ENCODE data around the gene NFE2L1. TPM values are rescaled to one million over a fixed set of nuclear protein-coding genes. Genes with fewer than 3 reads are reported as not detected.
"Not testable (repeated sequence)": the region's sequence is repeated elsewhere in the genome, so short reads cannot be mapped to it uniquely, and the experiment has no call there.

NFE2L1 gene
- total RNA-seq, 1 donor from 2014 or later, result 426 TPM

DNA sequence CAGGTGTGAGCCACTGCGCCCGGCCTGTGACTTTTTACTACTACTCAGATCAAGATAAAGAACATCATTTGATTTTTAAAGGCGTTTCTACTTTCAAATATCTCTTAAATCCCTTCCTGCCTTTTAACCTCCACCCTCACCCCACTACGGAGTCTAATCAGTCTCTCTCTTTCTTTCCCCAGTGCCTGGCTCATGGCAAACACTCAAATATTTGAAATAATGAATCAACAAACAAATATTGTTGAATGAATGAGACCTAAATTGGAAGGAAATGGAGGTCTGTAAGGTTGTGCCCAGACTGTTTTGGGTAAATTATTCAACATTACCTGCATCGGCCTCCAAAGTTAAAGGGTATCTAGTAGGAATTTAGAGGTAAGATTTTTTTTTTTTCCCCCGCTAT is 25.3 kb upstream of the NFE2L1 start:
- peak; percentile 19 for DNase-seq (ENCODE audit: low read depth)

DNA sequence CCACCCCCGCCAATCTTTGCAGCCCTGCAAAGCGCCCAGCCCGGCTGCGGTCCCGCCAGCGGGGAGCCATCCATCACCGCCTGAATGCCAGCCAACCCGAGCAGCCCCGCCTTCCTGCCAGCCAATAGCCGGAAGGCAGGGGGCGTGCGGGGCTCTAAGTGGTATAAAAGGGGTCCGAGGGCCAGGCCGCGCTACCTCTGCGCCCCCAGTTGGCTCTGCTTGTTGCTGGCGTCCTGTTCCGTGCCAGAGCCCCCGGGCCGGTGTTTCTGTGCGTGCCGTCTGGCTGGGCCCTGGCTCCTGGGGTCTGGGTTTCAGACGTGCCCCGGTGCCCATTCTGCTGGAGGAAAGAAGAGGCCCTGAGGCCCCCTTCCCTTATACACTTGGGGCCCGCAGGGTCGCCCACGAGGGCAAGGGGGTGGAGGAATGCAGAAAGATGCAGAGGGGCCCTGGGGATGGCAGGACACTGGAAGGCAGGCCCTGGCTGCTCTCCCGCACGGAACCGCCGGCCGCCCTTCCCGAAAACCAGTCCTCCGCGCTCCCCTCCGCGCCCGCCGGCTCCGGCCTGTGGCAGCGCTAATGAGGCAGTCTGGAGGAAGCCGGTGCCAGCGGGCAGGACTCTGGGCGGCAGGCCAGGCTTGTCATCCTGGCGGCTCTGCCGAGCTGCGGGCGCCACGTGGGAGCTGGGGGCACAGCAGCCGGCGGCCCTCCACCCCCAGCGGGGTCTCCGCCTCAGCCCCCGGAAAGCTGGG is 24.6 kb upstream of the NFE2L1 start:
- DNase-seq (ENCODE audit: low read depth), result peak; percentile 94

DNA sequence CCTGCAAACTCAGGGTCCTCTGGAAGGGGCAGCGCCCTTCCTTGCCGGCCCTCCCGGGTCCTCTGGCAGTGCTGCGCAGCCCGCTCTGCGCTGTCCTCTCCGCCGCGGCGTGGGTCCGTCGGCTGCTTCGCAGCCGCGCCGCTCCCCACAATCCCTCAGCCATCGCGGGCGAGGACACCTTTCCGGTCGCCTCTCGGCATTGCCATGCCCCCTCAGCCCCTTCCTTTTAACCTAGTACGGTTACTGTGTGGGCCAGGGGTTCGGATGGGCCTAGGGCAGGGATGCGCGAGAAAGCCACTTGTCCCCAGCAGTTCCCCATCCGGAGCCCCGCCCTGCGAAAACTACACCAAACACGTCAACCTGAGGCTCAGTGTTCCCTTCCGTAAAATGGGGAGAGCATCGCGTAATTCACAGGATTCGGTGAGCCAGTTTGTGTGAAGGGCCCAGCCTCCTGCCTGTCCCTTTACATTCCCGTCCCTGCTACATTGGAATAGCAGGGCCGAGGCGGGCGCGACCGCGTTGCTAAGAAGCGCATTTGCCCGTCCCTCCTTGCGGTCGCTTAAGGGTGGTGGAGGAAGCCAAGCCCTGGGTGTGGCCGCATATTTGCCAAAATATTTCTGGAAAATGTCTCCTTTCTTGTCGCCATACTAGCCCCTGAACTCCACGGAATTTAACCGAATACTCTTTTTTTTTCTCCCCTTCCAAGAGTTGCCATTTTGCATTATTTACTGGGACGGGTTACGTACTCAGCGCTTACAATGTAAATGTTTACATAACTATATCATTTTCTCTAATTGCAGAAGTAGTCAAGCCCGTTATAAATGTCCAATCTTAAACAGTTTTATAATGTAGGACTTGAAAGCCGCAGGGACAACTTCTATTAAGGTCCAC is 23.8 kb upstream of the NFE2L1 start:
- DNase-seq (ENCODE audit: low read depth), result peak; percentile 93

DNA sequence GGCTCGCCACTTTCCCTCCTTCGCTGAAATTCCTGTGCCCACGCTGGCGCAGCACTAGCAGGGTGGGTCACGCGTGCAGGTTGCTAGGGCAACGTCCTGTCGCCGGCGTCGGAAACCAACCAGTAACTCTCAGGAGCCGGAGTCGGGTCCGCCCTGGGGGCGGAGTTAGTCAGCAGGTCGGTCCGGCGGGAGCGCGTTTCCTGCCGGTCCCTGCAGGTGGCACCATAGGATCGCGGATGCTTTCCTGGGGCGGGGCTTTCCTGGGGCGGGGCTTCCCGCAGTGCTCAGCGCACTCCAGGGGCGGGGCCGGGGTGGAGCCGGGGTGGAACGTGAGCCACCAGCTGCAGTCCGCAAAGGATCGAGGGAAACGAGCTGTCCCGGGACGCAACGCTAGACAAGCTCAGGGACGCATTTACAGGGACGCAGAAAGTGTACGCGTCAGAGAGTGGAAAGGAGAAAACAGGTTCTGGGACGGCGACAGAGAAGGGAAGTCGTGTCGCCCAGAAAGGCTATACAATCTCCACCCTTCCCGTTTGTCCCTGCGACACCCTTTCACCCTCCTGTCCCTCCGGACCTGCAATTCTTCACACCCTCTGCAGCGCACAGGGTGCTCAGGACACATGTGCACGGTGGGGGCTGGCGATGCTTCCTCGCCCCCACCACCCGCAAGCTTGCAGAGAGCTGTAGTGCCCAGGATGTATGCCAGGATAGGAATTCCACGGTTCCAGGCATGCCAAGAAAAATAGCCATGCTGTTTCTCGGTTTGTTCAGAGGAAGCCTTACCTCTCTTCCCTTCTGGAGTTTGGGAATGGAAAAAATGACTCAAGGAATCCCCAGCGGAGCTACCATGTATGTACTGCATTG is 22.9 kb upstream of the NFE2L1 start:
- peak; percentile 98 for DNase-seq (ENCODE audit: low read depth)

DNA sequence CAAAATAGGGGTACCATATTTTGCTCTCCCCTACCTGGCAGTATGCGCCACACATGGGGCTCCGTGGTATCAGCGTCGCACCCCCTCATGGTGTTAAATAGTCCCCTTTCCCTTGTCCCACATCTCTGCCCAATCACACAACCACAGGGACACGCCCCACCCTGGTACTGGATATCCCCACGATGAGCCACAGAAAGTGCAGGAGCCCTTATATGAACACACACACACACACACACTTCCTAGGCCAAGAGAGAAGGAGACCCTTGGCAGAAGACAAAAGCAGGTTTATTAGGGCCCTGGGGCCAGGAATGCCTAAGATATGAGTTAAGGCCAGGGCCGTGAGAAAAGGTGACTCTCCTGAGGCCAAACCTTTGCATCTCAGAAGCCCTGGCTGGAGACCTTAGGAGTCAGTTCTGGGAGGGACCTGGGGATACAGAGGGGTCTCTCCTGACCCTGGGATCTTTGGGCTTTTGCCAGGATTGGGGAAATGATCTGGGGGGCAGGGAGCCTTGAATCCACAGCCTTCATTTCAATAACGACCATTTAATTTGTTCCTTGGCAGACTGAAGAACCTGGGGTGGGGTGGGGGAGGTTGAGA is 22.2 kb upstream of the NFE2L1 start:
- peak; percentile 59 for DNase-seq (ENCODE audit: low read depth)

DNA sequence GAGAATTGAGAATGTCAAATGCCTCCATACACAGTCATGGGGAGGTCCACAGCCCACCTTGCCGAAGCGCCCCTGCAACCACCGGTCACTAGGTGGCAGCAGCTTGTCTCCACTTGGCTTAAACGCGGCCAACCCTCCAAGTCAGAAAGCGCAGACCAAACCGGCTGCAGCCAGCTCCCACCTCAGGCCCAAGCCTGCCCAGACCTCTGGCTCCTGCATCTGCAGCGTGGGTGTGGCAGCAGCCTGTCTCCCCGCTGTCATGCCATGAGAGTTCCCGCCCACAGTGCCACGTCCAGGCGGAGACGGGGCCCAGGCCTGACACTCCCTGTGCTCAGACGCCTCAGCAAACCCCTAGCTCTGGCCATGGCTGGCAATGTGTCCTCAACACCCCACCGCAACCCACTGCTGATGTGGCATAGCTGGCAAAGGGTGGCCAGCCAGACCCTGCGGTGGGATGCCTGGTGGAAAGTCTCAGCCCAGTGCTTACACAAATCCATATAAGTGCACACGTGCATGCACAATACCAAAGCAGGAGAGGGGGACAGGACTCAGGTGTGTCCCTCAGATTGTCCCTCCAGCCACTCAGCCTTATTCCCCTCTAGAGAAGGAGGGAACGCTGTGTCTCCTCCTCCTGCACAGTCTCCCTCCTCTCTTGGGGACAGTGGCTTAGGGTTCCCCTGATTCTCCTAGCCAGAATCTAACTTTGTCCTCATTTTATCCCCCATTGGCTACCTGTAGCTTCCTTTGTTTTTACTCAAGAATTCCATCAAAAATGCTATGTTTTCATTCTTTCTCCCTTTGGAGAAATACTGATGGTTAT is 21.4 kb upstream of the NFE2L1 start:
- DNase-seq (ENCODE audit: low read depth), result peak; percentile 96

DNA sequence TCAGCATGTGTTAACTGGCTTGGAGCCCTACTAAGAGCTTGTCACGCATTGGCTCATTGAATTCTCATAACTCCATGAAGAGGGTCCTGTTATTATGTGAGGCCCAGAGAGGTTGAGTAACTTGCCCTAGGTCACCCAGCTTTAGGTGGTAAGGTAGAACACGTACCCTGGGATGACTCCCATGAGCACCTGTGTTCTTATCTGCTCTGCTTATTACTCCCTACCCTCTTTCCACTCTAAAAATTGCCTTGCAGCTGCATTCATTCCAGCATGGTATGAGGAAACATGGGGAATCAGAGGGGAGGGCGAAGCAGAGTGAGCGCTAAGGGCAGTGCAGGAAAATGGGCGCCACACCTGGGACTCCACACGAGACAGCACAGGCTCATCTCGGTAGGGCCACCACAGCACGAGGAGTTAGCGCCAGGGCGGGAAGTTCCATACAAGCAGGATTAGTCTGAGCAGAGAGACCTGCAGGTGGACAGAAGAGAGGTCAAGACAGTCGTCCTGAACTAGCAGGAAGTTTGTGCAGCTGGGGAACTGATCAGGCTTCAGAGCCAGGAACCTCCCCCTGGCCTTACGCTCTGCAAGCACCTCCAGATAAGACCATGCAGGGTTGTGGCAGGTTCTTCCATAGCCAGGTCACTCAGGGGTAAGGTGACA is 20.7 kb upstream of the NFE2L1 start:
- DNase-seq (ENCODE audit: low read depth), result no peak

DNA sequence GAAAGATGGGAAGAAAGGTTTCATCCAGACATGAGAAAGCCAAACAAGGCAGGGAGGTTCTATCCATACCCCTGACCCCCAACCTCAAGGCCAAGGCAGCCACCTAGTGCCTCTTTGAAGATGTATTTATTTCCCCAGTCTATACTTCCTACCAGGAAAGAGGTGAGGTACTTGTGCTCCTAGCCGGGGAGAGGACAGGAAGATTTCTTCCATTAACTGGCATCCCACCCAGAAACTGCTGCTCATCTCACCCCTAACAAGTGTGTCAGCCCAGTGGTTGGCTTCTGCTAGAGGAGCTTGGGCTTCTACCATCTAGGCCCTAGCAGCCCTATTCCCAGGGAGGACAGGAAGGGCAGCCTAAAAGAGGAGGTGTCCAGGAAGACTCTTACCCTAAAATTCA is 19.4 kb upstream of the NFE2L1 start:
- no peak for DNase-seq (ENCODE audit: low read depth)

DNA sequence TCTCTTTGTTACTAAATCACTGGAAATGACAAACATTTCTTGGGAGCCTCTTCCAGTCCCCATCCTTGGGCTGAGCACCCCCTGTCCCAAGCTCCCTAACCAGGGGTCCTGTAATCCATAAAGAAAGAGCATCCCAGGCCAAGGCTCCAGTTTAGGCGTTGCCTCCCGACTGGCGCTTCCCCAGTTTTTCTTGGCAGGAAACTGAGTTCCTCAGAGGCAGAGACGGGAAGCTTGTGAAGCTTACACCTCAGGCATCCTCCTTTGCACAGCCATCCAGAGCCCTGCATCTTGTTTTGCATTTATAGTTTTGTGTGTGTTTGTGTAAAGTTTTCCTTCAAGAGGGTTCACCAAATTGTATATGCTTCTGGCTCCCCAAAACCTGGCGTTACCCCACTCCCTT is 17.6 kb upstream of the NFE2L1 start:
- no peak for DNase-seq (ENCODE audit: low read depth)

DNA sequence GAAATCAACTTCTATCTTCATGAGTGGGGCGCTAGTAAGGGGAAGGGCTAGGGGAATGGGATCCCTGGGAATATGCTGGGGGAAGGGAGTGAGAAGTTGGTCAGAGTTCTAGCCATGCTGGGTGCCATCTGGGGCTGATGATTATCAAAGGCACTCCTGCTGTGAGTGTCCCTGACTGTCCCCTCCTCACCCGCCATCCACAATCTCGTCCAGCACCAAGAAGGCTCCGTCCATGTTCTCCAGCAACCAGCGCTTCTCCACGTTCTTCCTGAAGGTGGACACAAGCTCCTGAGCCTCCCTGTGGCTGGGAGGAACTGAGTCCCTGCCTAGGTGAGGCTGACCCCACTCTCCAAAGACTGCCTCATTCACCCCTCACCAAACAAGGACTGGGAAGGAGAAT is 16.2 kb upstream of the NFE2L1 start:
- no peak for DNase-seq (ENCODE audit: low read depth)

DNA sequence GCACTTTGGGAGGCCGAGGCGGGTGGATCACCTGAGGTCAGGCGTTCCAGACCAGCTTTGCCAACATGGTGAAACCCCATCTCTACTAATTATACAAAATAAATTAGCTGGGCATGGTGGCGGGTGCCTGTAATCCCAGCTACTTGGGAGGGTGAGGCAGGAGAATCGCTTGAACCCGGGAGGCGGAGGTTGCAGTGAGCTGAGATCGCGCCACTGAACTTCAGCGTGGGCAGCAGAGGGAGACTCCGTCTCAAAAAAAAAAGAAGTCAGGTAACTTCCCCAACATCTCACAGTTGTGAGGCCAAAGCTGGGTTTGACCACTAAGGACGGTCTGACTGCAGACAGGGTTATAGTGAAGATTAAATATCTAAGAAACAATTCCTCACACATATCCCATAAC is 13.4 kb upstream of the NFE2L1 start:
- DNase-seq (ENCODE audit: low read depth), result not testable (repeated sequence)

DNA sequence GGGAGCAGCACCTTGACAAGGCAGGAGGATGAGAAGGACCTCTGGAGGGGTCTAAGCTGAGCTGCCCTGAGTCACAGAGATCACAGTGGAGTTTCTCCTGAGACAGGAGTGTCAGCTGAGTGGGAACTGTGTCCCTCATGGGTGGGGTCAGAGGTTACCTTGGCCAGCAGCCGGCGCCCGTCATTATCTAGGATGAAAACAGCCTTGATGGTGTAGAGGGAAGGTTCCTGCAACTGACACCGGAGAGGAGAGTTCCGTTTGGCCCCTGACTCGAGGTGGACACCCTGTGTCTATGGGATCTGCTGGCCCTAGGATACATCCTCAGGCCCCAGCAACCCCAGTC is 11.5 kb upstream of the NFE2L1 start:
- no peak for DNase-seq (ENCODE audit: low read depth)

DNA sequence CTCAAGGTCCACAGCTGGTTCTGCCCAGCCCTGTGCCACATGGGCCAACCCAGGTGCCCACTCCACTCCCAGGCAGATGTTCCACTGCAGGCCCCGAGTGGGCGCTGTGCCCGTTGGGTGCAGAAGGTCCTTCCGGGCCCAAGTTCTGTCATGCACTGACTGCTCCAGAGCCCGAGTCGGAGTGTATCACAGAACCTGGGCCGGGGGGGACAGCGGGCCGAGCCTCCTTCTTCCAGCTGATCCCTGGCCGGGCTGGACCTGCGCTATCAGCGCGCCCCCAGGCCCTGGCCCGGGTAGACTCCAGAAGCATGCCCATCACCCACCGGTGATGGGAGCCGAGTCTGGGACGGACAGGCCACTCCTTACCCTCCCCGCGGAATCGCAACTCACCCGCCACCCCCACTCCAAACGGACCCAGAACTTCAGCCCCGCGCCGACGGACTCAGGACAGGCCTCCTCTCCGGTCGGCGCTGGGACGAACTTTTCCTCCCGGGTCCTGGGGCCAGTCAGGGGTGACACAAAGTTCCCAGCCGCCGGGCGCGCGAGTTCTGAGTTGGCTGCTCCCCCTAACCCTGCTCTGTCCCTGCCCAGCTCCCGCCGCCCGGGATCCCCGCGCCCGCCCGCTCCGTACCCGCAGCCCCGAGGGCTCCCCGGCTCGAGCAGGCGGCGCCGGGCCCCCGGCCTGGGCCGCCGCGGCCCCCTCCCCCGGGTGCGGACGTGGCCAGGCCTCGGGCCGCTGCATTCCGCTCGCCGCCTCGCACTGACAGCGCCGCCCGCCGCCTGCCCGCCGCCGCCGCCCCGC is 10.9 kb upstream of the NFE2L1 start, which contains the start of gene COPZ2:
COPZ2 (minus strand) TSS at position 762 of the 802 bp plus-strand sequence; CDS start at position 742, 20 bp downstream.
- peak; percentile 77 for DNase-seq (ENCODE audit: low read depth)

DNA sequence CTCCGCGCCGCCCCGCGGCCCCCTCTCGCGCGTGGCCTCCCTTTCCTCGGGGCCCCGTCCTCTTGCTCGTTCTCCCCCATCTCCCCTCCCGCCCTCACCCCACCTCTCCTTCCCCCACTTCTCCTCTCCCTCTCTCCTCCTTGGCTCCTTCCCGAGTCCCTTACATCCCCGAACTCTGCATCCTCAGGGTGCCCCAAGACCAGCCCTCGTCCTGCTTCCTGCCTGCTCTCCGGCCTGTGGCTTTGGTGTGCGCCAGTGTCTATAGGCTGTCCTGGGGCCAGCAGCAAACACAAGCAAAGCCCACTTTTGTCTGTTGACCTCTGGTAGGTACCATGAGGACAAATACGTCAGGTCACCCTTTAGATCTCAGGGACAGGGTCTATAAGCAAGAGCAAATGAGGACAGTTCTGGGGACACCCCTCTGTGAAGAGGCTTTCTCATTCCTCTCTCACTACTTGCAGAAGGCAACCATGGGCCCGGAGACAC is 10.3 kb upstream of the NFE2L1 start:
- peak; percentile 34 for DNase-seq (ENCODE audit: low read depth)

DNA sequence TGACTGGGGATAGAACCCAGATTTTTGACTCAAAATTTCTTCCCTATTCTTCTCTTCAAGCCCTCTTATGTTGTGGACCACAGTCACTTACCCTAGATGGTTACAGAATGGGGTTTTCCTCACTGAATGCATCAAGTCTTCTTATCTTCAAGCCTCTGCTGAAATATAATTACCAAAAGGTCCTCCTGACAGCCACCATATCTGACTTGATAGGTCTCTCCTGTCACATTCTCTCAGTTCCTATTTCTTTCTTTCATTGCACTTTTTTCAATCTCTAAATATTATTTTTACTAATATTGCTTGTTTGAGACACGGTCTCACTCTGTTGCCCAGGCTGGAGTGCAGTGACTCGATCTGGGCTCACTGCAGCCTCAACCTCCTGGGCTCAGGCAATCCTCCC is 9.5 kb upstream of the NFE2L1 start:
- no peak for DNase-seq (ENCODE audit: low read depth)

DNA sequence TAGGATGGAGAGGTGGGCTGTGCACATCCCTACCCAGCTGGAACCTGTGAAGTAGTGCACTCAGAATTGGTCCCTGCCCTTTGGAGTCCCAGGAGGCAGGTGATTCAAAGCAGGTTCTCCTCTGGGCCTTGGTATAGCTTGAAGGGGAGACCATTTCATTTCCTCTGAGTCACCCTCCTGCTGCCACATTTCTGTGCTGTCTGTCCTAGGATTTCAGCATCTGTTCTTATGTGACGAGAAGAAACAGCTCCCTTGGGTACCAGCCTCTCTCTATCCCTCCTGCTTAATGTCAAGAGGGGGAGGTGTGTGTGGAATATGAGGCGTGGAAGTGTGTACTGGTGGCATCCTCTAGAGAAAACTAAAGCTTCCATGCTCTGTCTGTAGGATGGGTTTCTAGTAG is 5.0 kb upstream of the NFE2L1 start:
- DNase-seq (ENCODE audit: low read depth), result peak; percentile 67

DNA sequence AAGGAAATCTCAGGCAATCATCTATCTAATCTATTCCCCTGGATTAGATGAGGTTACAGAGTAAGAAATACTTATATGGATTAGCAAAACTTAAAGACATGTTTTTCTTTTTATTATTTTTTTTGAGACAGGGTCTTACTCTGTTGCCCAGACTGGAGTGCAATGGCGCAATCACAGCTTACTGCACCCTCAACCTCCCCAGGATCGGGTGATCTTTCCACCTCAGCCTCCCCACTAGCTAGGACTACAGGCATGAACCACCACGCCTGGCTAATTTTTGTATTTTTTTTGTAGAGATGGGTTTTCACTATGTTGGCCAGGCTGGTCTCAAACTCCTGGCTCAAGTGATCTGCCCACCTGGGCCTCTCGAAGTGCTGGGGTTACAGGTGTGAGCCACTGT is 3.3 kb upstream of the NFE2L1 start:
- DNase-seq (ENCODE audit: low read depth), result no peak

DNA sequence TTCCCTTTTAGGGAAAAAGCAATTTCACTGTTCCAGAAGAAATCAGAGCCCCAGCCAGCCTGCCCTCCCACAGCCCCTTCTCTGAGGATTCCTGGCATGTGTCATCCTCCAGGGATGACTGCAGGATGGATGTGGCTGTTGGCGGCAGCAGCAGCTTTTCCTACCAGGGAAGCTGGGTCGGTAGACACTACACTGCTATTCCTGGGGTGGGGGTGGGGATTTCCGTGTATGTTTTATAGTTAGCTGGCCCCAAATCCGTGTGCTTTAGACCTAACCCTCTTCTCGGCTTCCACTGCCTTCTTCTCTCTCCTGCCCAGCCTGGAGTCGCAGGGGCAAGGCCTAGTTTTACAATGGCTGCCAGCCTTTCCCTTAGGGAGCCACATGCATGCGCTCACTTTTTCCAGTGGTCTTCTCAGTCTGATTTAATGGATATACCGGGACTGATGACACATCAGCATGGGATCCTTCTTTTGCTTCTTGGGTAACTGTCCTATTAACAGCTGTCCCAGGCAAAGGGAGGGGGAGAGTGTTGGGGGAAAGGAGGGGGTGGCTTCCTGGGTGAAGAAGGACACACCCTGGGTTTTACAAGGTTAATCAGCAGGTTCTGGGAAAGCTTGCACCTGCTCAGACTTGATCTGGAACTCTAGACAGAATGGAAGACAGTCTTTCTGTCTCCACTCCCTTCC is 2.7 kb upstream of the NFE2L1 start:
- DNase-seq (ENCODE audit: low read depth), result peak; percentile 99
